HepG2 (cell line): Measurements from ENCODE around the gene CTNNBIP1. TPM values are rescaled to one million over a fixed set of nuclear protein-coding genes. Genes with fewer than 3 reads are reported as not detected.

ENCODE experiments used
- ARHGAP35 ChIP-seq: sonication (generic); formaldehyde crosslinking; IDR thresholded peaks from 2 replicates; pipeline ENCODE4 v1.9.0; 2022; ENCODE audit warnings: mild to moderate bottlenecking, inconsistent platforms, moderate library complexity, missing genetic modification reagents, borderline replicate concordance
- CREBL2 ChIP-seq: sonication (generic); formaldehyde crosslinking; IDR thresholded peaks from 2 replicates; pipeline ENCODE4 v1.8.1; 2023; ENCODE audit warnings: missing genetic modification reagents, mild to moderate bottlenecking, borderline replicate concordance
- HIC2 ChIP-seq: sonication (generic); formaldehyde crosslinking; IDR thresholded peaks from 2 replicates; pipeline ENCODE4 v1.9.0; 2022; ENCODE audit warnings: low read depth, missing genetic modification reagents
- HMGA1 ChIP-seq: sonication (generic); formaldehyde crosslinking; conservative IDR thresholded peaks from 2 replicates; pipeline ENCODE4 v1.4.0; 2020; ENCODE audit warnings: missing genetic modification reagents
- IKZF1 ChIP-seq: fragments of 450-650 bp; IDR thresholded peaks from 2 replicates; pipeline ENCODE4 v1.7.1; 2016
- IKZF5 ChIP-seq: IDR thresholded peaks from 2 replicates; pipeline ENCODE4 v1.6.1; 2018; ENCODE audit warnings: missing genetic modification reagents, mild to moderate bottlenecking, missing compliant biosample characterization
- NPAS2 ChIP-seq: sonication (generic); formaldehyde crosslinking; IDR thresholded peaks from 2 replicates; pipeline ENCODE4 v1.8.0; 2022; ENCODE audit warnings: mild to moderate bottlenecking, missing genetic modification reagents, borderline replicate concordance
- TARDBP ChIP-seq: sonication (generic); formaldehyde crosslinking; IDR thresholded peaks from 2 replicates; pipeline ENCODE4 v1.8.0; 2022; ENCODE audit warnings: mild to moderate bottlenecking, missing genetic modification reagents
- TCF12 ChIP-seq, 2 experiments: fragments of 450-650 bp in 1 of 2; sonication (generic) in 1 of 2; formaldehyde crosslinking in 1 of 2; IDR thresholded peaks; 2 replicates each; pipeline versions ENCODE4 v1.6.1 to v1.8.0; 2017 to 2022; ENCODE audit warnings: antibody characterized with exemption in 1 of 2, mild to moderate bottlenecking in 1 of 2, missing genetic modification reagents in 1 of 2, moderate library complexity in 1 of 2
- ZBTB42 ChIP-seq: sonication (generic); formaldehyde crosslinking; IDR thresholded peaks from 2 replicates; pipeline ENCODE4 v1.5.0; 2020; ENCODE audit warnings: mild to moderate bottlenecking, missing genetic modification reagents
- ZNF276 ChIP-seq: sonication (generic); formaldehyde crosslinking; IDR thresholded peaks from 2 replicates; pipeline ENCODE4 v1.4.0; 2020; ENCODE audit warnings: mild to moderate bottlenecking, low read depth, missing genetic modification reagents
- ZNF468 ChIP-seq: sonication (generic); formaldehyde crosslinking; IDR thresholded peaks from 2 replicates; pipeline ENCODE4 v1.8.0; 2022; ENCODE audit warnings: mild to moderate bottlenecking, moderate library complexity, missing genetic modification reagents
- ZNF549 ChIP-seq: sonication (generic); formaldehyde crosslinking; IDR thresholded peaks from 2 replicates; pipeline ENCODE4 v1.5.0; 2020; ENCODE audit warnings: missing genetic modification reagents
- ZNF691 ChIP-seq: sonication (generic); formaldehyde crosslinking; IDR thresholded peaks from 2 replicates; pipeline ENCODE4 v1.4.0; 2020; ENCODE audit warnings: missing genetic modification reagents, low read depth, mild to moderate bottlenecking, borderline replicate concordance
- ZSCAN25 ChIP-seq: sonication (generic); formaldehyde crosslinking; IDR thresholded peaks from 2 replicates; pipeline ENCODE4 v1.8.0; 2022; ENCODE audit warnings: mild to moderate bottlenecking, missing genetic modification reagents
- ZXDC ChIP-seq: sonication (generic); formaldehyde crosslinking; IDR thresholded peaks from 2 replicates; pipeline ENCODE4 v1.5.0; 2020; ENCODE audit warnings: mild to moderate bottlenecking, missing genetic modification reagents
- polyA plus RNA-seq, 8 experiments: library from polyadenylated mRNA; depleted of rRNA in 3 of 8; stranded (reverse) in 7 of 8; unstranded in 1 of 8; fragments of >200 nt; fragmentation: Illumina TruSeq in 4 of 8; extraction: Trizol in 4 of 8; gene quantifications; 2 replicates each; pipeline versions ENCODE4 v1.2.1 to v1.2.3, GENCODE V29; 2011 to 2016; ENCODE audit warnings: low read depth in 4 of 8, missing spikeins in 1 of 8, mixed read lengths in 1 of 8; ENCODE audit not compliant: insufficient read depth in 1 of 8
- total RNA-seq, 5 experiments: library from RNA; depleted of rRNA; stranded (reverse); fragments of >200 nt; fragmentation: Illumina TruSeq; extraction: Trizol; gene quantifications; 2 replicates each; pipeline ENCODE4 v1.2.3, GENCODE V29; 2016; ENCODE audit warnings: low read depth in 1 of 5

Gene CTNNBIP1
- total and polyA plus RNA-seq, 2 of the 13 experiments (the other 11 are each of a cell fraction or from before 2014, with no cell fraction given), result 71.7 to 83.0 TPM

- no peak for TF ChIP-seq ZXDC (CRISPR knock-in tag)
- peak; percentile 65; the same call in 1 of the 2 replicates for TF ChIP-seq IKZF5 (CRISPR knock-in tag)
- no peak for TF ChIP-seq ARHGAP35 (CRISPR knock-in tag)
- no peak for TF ChIP-seq ZNF468 (CRISPR knock-in tag)
- TF ChIP-seq ZSCAN25 (CRISPR knock-in tag), result no peak
- TF ChIP-seq HMGA1 (CRISPR knock-in tag), result no peak
- TF ChIP-seq ZNF276 (CRISPR knock-in tag), result no peak
- no peak for TF ChIP-seq HIC2 (CRISPR knock-in tag)
- TF ChIP-seq ZNF691 (CRISPR knock-in tag), result peak; percentile 63; the same call in 1 of the 2 replicates
- 0 out of 2 replicates have a peak, but pooled peaks have one; percentile 32 for TF ChIP-seq NPAS2 (CRISPR knock-in tag)
- no peak for TF ChIP-seq IKZF1
- no peak for TF ChIP-seq CREBL2 (CRISPR knock-in tag)
- TF ChIP-seq TCF12 (IDR thresholded peaks at IDR 0.05), result no peak
- peak; percentile 67; the same call in 1 of the 2 replicates for TF ChIP-seq TCF12 (CRISPR knock-in tag; IDR thresholded peaks at IDR 0.05)
- no peak for TF ChIP-seq ZNF549 (CRISPR knock-in tag)
- no peak for TF ChIP-seq ZBTB42
- peak; percentile 61; the same call in 1 of the 2 replicates for TF ChIP-seq TARDBP (CRISPR knock-in tag)
These were observed 19.6 kb upstream of the CTNNBIP1 start (continued) for GRCh38 chr1:9929431-9930385.
